Hepatocyte (in vitro differentiated cells): ENCODE data around the gene HIVEP2.

Source experiments
- EZH2phosphoT487 ChIP-seq: fragments of 200-600 bp; sonication (generic); IDR thresholded peaks from one replicate; pipeline ENCODE4 v1.6.1; 2018; ENCODE audit warnings: antibody characterized with exemption, mild to moderate bottlenecking, low read depth, moderate library complexity; ENCODE audit not compliant: unreplicated experiment, severe bottlenecking
- TF ChIP-seq, protein P1 (sequence below): fragments of 200-600 bp; sonication (generic); IDR thresholded peaks from 2 replicates; pipeline ENCODE4 v1.5.1; 2016; ENCODE audit warnings: antibody characterized with exemption, mild to moderate bottlenecking; ENCODE audit not compliant: poor library complexity

GRCh38 chr6:142708651-142709050 lies 236.3 kb downstream of the HIVEP2 start:
- TF ChIP-seq, protein P1, sequence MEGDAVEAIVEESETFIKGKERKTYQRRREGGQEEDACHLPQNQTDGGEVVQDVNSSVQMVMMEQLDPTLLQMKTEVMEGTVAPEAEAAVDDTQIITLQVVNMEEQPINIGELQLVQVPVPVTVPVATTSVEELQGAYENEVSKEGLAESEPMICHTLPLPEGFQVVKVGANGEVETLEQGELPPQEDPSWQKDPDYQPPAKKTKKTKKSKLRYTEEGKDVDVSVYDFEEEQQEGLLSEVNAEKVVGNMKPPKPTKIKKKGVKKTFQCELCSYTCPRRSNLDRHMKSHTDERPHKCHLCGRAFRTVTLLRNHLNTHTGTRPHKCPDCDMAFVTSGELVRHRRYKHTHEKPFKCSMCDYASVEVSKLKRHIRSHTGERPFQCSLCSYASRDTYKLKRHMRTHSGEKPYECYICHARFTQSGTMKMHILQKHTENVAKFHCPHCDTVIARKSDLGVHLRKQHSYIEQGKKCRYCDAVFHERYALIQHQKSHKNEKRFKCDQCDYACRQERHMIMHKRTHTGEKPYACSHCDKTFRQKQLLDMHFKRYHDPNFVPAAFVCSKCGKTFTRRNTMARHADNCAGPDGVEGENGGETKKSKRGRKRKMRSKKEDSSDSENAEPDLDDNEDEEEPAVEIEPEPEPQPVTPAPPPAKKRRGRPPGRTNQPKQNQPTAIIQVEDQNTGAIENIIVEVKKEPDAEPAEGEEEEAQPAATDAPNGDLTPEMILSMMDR, result no peak
- TF ChIP-seq EZH2phosphoT487, result no peak
